ENCODE results near the gene VAV1.
"Not testable (repeated sequence)": the region's sequence is repeated elsewhere in the genome, so short reads cannot be mapped to it uniquely, and the experiment has no call there.

Gene VAV1

GRCh38 chr19:6737873-6738786 lies 34.4 kb upstream of the VAV1 start:
- DNase-seq, result peak; percentile 88

GRCh38 chr19:6738787-6739389 lies 33.6 kb upstream of the VAV1 start:
- peak; percentile 27 for DNase-seq

- DNase-seq, result peak; percentile 84
These were observed 33.1 kb upstream of the VAV1 start, which contains the start of gene TRIP10 for GRCh38 chr19:6739390-6739882. TSS of gene TRIP10 (plus strand) at chr19:6739680. CDS start at chr19:6739762, 82 bp downstream.

- DNase-seq, result no peak
These were observed 32.5 kb upstream of the VAV1 start for GRCh38 chr19:6739883-6740588.

- DNase-seq, result no peak
These were observed 31.7 kb upstream of the VAV1 start for GRCh38 chr19:6740589-6741343.

- DNase-seq, result no peak
These were observed 29.4 kb upstream of the VAV1 start for GRCh38 chr19:6743066-6743465.

- DNase-seq, result no peak
These were observed 28.7 kb upstream of the VAV1 start for GRCh38 chr19:6743714-6744380.

GRCh38 chr19:6744381-6745301 lies 27.9 kb upstream of the VAV1 start:
- no peak for DNase-seq

- DNase-seq, result no peak
These were observed 26.5 kb upstream of the VAV1 start for GRCh38 chr19:6745965-6746364.

- not testable (repeated sequence) for DNase-seq
These were observed 24.0 kb upstream of the VAV1 start for GRCh38 chr19:6748543-6748942.

- no peak for DNase-seq
These were observed 22.4 kb upstream of the VAV1 start for GRCh38 chr19:6750062-6750461.

GRCh38 chr19:6751189-6751588 lies 21.3 kb upstream of the VAV1 start:
- no peak for DNase-seq

- DNase-seq, result no peak
These were observed 20.0 kb upstream of the VAV1 start for GRCh38 chr19:6752256-6753177.

GRCh38 chr19:6753178-6754031 lies 19.1 kb upstream of the VAV1 start:
- peak; percentile 89 for DNase-seq

- DNase-seq, result no peak
These were observed 18.4 kb upstream of the VAV1 start for GRCh38 chr19:6754136-6754535.

GRCh38 chr19:6754653-6755463 lies 17.6 kb upstream of the VAV1 start:
- DNase-seq, result no peak

GRCh38 chr19:6760606-6761005 lies 11.9 kb upstream of the VAV1 start:
- no peak for DNase-seq
